ENCODE data around the gene AGBL1.

Gene AGBL1

GRCh38 chr15:86611417-86612040 lies 531.9 kb downstream of the AGBL1 start:
- no peak for DNase-seq

GRCh38 chr15:86615411-86615810 lies 535.7 kb downstream of the AGBL1 start:
- no peak for DNase-seq

GRCh38 chr15:86615816-86616215 lies 536.1 kb downstream of the AGBL1 start:
- DNase-seq: no peak

- DNase-seq: no peak
Observed at GRCh38 chr15:86616771-86617170, 537.1 kb downstream of the AGBL1 start.

- DNase-seq: peak; percentile 7
Observed at GRCh38 chr15:86620157-86620556, 540.5 kb downstream of the AGBL1 start.

GRCh38 chr15:86620641-86621349 lies 541.1 kb downstream of the AGBL1 start:
- DNase-seq: no peak

GRCh38 chr15:86623236-86623635 lies 543.6 kb downstream of the AGBL1 start:
- no peak for DNase-seq

- DNase-seq: peak; percentile 32
Observed at GRCh38 chr15:86624261-86625036, 544.8 kb downstream of the AGBL1 start.

- no peak for DNase-seq
Observed at GRCh38 chr15:86629409-86630356, 550.0 kb downstream of the AGBL1 start.

GRCh38 chr15:86630946-86631345 lies 551.3 kb downstream of the AGBL1 start:
- no peak for DNase-seq

- no peak for DNase-seq
Observed at GRCh38 chr15:86634146-86634545, 554.5 kb downstream of the AGBL1 start.

GRCh38 chr15:86634992-86635638 lies 555.4 kb downstream of the AGBL1 start:
- no peak for DNase-seq

GRCh38 chr15:86644339-86644738 lies 564.7 kb downstream of the AGBL1 start:
- DNase-seq: no peak

- no peak for DNase-seq
Observed at GRCh38 chr15:86645925-86646500, 566.3 kb downstream of the AGBL1 start.

- DNase-seq: no peak
Observed at GRCh38 chr15:86647810-86648440, 568.3 kb downstream of the AGBL1 start.

- DNase-seq: no peak
Observed at GRCh38 chr15:86649277-86649676, 569.6 kb downstream of the AGBL1 start.

GRCh38 chr15:86650094-86650493 lies 570.4 kb downstream of the AGBL1 start:
- DNase-seq: no peak

GRCh38 chr15:86653344-86654197 lies 573.9 kb downstream of the AGBL1 start:
- DNase-seq: no peak

GRCh38 chr15:86654501-86654900 lies 574.8 kb downstream of the AGBL1 start:
- DNase-seq: peak; percentile 32

- no peak for DNase-seq
Observed at GRCh38 chr15:86657305-86657704, 577.6 kb downstream of the AGBL1 start.
